Endodermal cell (in vitro differentiated cells): Measurements from ENCODE around the gene JADE2. TPM values are rescaled to one million over a fixed set of nuclear protein-coding genes. Genes with fewer than 3 reads are reported as not detected.

Source experiments
- DNase-seq: peaks from one replicate; pipeline ENCODE4 v3.0.0-alpha.2; 2017
- H3K27ac ChIP-seq: 2 replicates; pipeline ENCODE4 v1.5.1; 2013; ENCODE audit warnings: mild to moderate bottlenecking, low read depth, low read length, moderate library complexity
- H3K27me3 ChIP-seq: 2 replicates; pipeline ENCODE4 v1.6.1; 2013; ENCODE audit warnings: mild to moderate bottlenecking, low read length, moderate library complexity; ENCODE audit not compliant: insufficient read depth, control insufficient read depth, poor library complexity, severe bottlenecking
- H3K36me3 ChIP-seq: 2 replicates; pipeline ENCODE4 v1.7.0; 2013; ENCODE audit warnings: mild to moderate bottlenecking, low read length, moderate library complexity; ENCODE audit not compliant: control insufficient read depth, insufficient read depth
- H3K4me1 ChIP-seq: one replicate; pipeline ENCODE4 v1.7.0; 2013; ENCODE audit warnings: low read length; ENCODE audit not compliant: control insufficient read depth, insufficient read depth
- H3K4me3 ChIP-seq: 2 replicates; pipeline ENCODE4 v1.5.1; 2013; ENCODE audit warnings: mild to moderate bottlenecking, low read length, moderate library complexity
- H3K9ac ChIP-seq: 2 replicates; pipeline ENCODE4 v1.6.1; 2013; ENCODE audit warnings: mild to moderate bottlenecking, low read length, moderate library complexity; ENCODE audit not compliant: poor library complexity, severe bottlenecking; ENCODE audit errors: extremely low read depth
- H3K9me3 ChIP-seq: 2 replicates; pipeline ENCODE4 v1.6.1; 2013; ENCODE audit warnings: mild to moderate bottlenecking, low read length, moderate library complexity; ENCODE audit not compliant: control insufficient read depth
- H3K27ac Mint-ChIP-seq: 2 replicates; pipeline ENCODE4 v1.8.0; 2020; ENCODE audit warnings: mixed read lengths
- H3K27me3 Mint-ChIP-seq: 2 replicates; pipeline ENCODE4 v1.8.0; 2021; ENCODE audit warnings: mild to moderate bottlenecking, mixed read lengths; ENCODE audit not compliant: insufficient read depth
- H3K36me3 Mint-ChIP-seq: 2 replicates; pipeline ENCODE4 v1.8.0; 2020; ENCODE audit warnings: low read depth, mixed read lengths
- H3K4me1 Mint-ChIP-seq: 2 replicates; pipeline ENCODE4 v1.8.0; 2020; ENCODE audit warnings: mixed read lengths
- H3K4me3 Mint-ChIP-seq: 2 replicates; pipeline ENCODE4 v1.8.0; 2020; ENCODE audit warnings: mild to moderate bottlenecking, moderate library complexity, mixed read lengths
- H3K9me3 Mint-ChIP-seq: 2 replicates; pipeline ENCODE4 v1.8.0; 2020; ENCODE audit warnings: mild to moderate bottlenecking, mixed read lengths
- WGBS, 2 experiments: methylation state at CpG; one replicate each; pipeline versions ENCODE4 v1.1.5 to v1.1.7; 2013; ENCODE audit warnings: missing lambda C conversion rate in 2 of 2, mixed read lengths in 1 of 2; ENCODE audit not compliant: insufficient coverage in 1 of 2, insufficient read length in 1 of 2; 5-methylcytosine and 5-hydroxymethylcytosine counted together
- total RNA-seq, 2 donors: library from RNA; stranded (reverse); fragmentation: NEBNext Ultra II Directional in 1 of 2; extraction: Animal tissue kit (Norgen Biotek cat#: 25700) in 1 of 2; gene quantifications; 2 replicates in 1 of 2; 3 replicates in 1 of 2; pipeline ENCODE4 v1.2.1, GENCODE V29; 2021
- TF ChIP-seq, protein P1 (sequence below): fragments of 200-600 bp; sonication (generic); conservative IDR thresholded peaks from 2 replicates; pipeline ENCODE4 v1.5.0; 2021; ENCODE audit warnings: antibody characterized with exemption, mild to moderate bottlenecking

Gene JADE2
- total RNA-seq, 2 donors from 2014 or later, result 33.9 to 51.9 TPM

DNA sequence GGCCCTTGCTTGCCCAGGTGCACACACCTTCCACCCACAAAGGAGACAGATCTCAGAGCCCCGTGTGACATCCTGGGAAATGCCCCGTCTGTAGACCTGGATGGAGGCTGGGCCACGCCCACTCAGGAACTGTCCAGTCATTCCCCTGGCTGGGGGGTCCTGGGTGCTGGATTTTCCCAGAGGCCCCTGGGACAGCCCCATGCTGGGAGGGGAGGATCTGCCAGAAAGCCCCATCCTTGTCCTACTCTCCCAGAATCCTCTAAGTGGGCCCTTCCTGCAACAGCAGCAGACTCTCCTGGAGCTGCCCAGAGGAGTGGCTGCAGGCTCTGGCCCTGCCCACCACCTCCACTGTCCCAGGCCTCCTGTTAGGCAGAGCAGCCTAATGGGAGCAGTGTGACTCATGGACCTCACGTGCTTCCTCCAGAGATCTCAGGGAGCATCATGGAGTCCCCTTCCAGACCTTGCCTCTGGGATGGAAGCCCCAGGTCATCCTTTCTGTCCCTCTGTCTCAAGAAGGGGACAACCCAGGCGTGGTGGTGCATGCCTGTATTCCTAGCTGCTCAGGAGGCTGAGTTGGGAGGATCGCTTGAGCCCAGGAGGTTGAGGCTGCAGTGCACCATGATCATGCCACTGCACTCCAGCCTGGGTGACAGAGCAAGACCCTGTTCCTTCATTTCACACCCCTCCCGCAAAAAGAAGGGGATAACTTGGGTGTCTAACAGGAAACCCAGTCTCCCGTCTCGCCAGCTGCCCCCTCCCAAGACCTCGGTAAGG lies 51.7 kb downstream of the JADE2 start:
- Histone ChIP-seq H3K27ac (no peak overlapping the region), H3K9me3 (no peaks in the 10 kb centered on the region), H3K27me3 (no peaks in the 10 kb centered on the region), H3K4me1 (no peaks in the 10 kb centered on the region), H3K36me3 (peaks cover 36% of the 10 kb centered on the region), H3K4me3 (no peak overlapping the region), H3K9ac (no peak overlapping the region)
- Mint-ChIP-seq H3K9me3 (no peaks in the 10 kb centered on the region), H3K4me3 (no peak overlapping the region), H3K27ac (peak overlapping the region; percentile 52), H3K4me1 (no peaks in the 10 kb centered on the region), H3K27me3 (no peaks in the 10 kb centered on the region), H3K36me3 (peaks cover 55% of the 10 kb centered on the region)
- TF ChIP-seq, protein P1, sequence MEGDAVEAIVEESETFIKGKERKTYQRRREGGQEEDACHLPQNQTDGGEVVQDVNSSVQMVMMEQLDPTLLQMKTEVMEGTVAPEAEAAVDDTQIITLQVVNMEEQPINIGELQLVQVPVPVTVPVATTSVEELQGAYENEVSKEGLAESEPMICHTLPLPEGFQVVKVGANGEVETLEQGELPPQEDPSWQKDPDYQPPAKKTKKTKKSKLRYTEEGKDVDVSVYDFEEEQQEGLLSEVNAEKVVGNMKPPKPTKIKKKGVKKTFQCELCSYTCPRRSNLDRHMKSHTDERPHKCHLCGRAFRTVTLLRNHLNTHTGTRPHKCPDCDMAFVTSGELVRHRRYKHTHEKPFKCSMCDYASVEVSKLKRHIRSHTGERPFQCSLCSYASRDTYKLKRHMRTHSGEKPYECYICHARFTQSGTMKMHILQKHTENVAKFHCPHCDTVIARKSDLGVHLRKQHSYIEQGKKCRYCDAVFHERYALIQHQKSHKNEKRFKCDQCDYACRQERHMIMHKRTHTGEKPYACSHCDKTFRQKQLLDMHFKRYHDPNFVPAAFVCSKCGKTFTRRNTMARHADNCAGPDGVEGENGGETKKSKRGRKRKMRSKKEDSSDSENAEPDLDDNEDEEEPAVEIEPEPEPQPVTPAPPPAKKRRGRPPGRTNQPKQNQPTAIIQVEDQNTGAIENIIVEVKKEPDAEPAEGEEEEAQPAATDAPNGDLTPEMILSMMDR, result no peak
- DNase-seq, result no peak
- 76 to 81% methylated on average over 7 to 10 of the region's 10 CpGs for WGBS, 2 experiments

DNA sequence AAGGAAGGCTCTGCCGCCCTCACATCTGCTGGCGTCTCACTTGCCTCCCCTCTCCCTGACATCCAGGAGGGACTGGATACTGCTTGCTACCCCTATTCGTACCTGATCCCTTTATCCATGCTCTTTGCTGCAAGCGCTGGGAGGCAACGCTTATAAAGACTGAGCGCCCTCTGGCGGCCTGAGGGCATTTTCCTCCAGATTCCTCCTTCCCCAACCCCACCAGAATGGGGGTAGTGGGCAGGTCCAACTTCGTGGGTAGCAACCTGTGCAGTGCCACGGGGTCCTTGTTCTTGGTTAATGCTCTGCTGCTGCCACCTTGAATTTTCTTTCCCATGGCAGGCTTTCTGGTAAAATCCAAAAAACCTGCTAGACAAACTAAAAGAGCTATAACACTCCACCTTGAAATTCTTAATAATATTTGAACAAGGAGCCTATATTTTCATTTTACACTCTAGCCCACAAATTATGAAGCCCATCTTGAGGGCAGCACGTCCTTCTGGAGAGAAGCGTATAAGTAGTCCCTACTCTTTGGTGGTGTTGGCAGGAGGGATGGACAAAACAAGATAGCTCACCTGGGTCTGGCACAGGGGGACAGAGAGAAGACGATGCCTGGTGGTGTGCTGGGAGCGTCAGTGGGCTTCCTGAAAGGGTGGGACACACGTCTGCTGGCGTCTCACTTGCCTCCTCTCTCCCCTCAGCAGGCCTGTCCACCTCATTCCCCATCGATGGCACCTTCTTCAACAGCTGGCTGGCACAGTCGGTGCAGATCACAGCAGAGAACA lies 52.5 kb downstream of the JADE2 start:
- Mint-ChIP-seq H3K9me3 (no peaks in the 10 kb centered on the region), H3K4me3 (no peak overlapping the region)
- no peak overlapping the region for H3K9ac ChIP-seq

DNA sequence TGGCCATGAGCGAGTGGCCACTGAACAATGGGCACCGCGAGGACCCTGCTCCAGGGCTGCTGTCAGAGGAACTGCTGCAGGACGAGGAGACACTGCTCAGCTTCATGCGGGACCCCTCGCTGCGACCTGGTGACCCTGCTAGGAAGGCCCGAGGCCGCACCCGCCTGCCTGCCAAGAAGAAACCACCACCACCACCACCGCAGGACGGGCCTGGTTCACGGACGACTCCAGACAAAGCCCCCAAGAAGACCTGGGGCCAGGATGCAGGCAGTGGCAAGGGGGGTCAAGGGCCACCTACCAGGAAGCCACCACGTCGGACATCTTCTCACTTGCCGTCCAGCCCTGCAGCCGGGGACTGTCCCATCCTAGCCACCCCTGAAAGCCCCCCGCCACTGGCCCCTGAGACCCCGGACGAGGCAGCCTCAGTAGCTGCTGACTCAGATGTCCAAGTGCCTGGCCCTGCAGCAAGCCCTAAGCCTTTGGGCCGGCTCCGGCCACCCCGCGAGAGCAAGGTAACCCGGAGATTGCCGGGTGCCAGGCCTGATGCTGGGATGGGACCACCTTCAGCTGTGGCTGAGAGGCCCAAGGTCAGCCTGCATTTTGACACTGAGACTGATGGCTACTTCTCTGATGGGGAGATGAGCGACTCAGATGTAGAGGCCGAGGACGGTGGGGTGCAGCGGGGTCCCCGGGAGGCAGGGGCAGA lies 53.3 kb downstream of the JADE2 start:
- no peaks in the 10 kb centered on the region for H3K4me1 ChIP-seq
- Mint-ChIP-seq H3K36me3 (peaks cover 41% of the 10 kb centered on the region), H3K27me3 (no peaks in the 10 kb centered on the region), H3K9me3 (no peaks in the 10 kb centered on the region), H3K4me3 (no peak overlapping the region), H3K27ac (no peak overlapping the region), H3K4me1 (no peaks in the 10 kb centered on the region)
- whole genome bisulfite sequencing, 2 experiments, result 94% methylated on average over 16 to 32 of the region's 32 CpGs
- no peak overlapping the region for H3K27ac ChIP-seq
- TF ChIP-seq, protein P1, result no peak
- no peaks in the 10 kb centered on the region for H3K9me3 ChIP-seq
- no peak overlapping the region for H3K9ac ChIP-seq
- no peaks in the 10 kb centered on the region for H3K27me3 ChIP-seq
- peaks cover 28% of the 10 kb centered on the region for H3K36me3 ChIP-seq
- no peak for DNase-seq
- no peak overlapping the region for H3K4me3 ChIP-seq

More for the DNA sequence above, 52.5 kb downstream of the JADE2 start:
- Histone ChIP-seq H3K27me3 (no peaks in the 10 kb centered on the region), H3K36me3 (peaks cover 30% of the 10 kb centered on the region), H3K4me3 (no peak overlapping the region), H3K27ac (no peak overlapping the region), H3K9me3 (no peaks in the 10 kb centered on the region), H3K4me1 (no peaks in the 10 kb centered on the region)
- Mint-ChIP-seq H3K36me3 (peaks cover 47% of the 10 kb centered on the region), H3K27ac (peak overlapping the region; percentile 52), H3K27me3 (no peaks in the 10 kb centered on the region), H3K4me1 (no peaks in the 10 kb centered on the region)
- TF ChIP-seq, protein P1, result peak; percentile 96
- 48 to 53% methylated on average over 13 to 17 of the region's 17 CpGs for WGBS, 2 experiments
- peak; percentile 94 for DNase-seq
